GM21786 (cell line): ENCODE measurements around the gene MOSMO.

Source experiments
- ATAC-seq: cut with Tn5 transposase; IDR thresholded peaks from one replicate; pipeline ENCODE4 v1.9.1; 2021; ENCODE audit not compliant: unreplicated experiment

Gene MOSMO

DNA sequence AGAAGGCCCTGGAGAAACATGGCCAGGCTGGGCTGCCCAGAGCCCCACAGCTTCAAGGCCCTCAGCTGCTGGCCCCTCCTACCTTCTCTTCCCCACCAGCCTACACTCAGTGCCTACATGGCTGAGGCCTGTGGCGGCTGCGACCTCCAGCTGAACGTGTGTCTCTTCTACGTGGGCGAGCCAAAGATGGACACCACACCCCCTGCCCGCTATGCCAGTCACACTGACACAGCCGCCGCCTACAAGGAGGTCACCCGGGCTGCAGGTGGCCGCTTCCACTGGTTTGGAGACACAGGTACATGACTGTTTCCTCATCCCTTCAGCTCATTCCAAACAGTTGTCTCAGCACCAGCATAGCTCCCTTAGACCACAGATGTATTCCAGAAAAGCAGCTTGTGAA is 124.9 kb downstream of the MOSMO start:
- ATAC-seq, result no peak
